Measurements from ENCODE around the gene GATB.

GATB gene

GRCh38 chr4:151669990-151670389 is 90.8 kb downstream of the GATB start:
- DNase-seq: no peak

- no peak for DNase-seq
These were observed 92.0 kb downstream of the GATB start for GRCh38 chr4:151668689-151669402.

- no peak for DNase-seq
These were observed 93.1 kb downstream of the GATB start for GRCh38 chr4:151667666-151668065.

GRCh38 chr4:151667048-151667447 is 93.8 kb downstream of the GATB start:
- DNase-seq: no peak

GRCh38 chr4:151666501-151666900 is 94.3 kb downstream of the GATB start:
- no peak for DNase-seq

- DNase-seq: no peak
These were observed 95.1 kb downstream of the GATB start for GRCh38 chr4:151665785-151666127.

GRCh38 chr4:151665022-151665784 is 95.6 kb downstream of the GATB start:
- no peak for DNase-seq

GRCh38 chr4:151664289-151664688 is 96.5 kb downstream of the GATB start:
- DNase-seq: no peak

GRCh38 chr4:151663109-151663508 is 97.7 kb downstream of the GATB start:
- DNase-seq: no peak

GRCh38 chr4:151661873-151662272 is 98.9 kb downstream of the GATB start:
- DNase-seq: no peak

GRCh38 chr4:151660676-151661075 is 100.1 kb downstream of the GATB start:
- DNase-seq: no peak

GRCh38 chr4:151659601-151660364 is 101.0 kb downstream of the GATB start:
- DNase-seq: no peak

- no peak for DNase-seq
These were observed 101.7 kb downstream of the GATB start for GRCh38 chr4:151658959-151659600.

- no peak for DNase-seq
These were observed 102.9 kb downstream of the GATB start for GRCh38 chr4:151657896-151658295.

- no peak for DNase-seq
These were observed 104.7 kb downstream of the GATB start for GRCh38 chr4:151656058-151656457.

GRCh38 chr4:151653548-151653918 is 107.3 kb downstream of the GATB start:
- DNase-seq: no peak

GRCh38 chr4:151652841-151653547 is 107.8 kb downstream of the GATB start:
- no peak for DNase-seq

GRCh38 chr4:151651496-151651895 is 109.3 kb downstream of the GATB start:
- DNase-seq: no peak

- DNase-seq: no peak
These were observed 111.3 kb downstream of the GATB start for GRCh38 chr4:151649479-151649878.

GRCh38 chr4:151646322-151646721 is 114.5 kb downstream of the GATB start:
- no peak for DNase-seq

- DNase-seq: peak; percentile 17 to 70
These were observed 116.2 kb downstream of the GATB start for GRCh38 chr4:151644622-151645021.

- no peak for DNase-seq
These were observed 117.2 kb downstream of the GATB start for GRCh38 chr4:151643564-151643963.

GRCh38 chr4:151641983-151642382 is 118.8 kb downstream of the GATB start:
- DNase-seq: no peak

Measured in NCI-H526 (cell line).